NCI-H1092 treated with DMSO at 0.1 percent for 48 hours (cell line): Measurements from ENCODE around the gene MTX1.
"Not testable (repeated sequence)": the region's sequence is repeated elsewhere in the genome, so short reads cannot be mapped to it uniquely, and the experiment has no call there.

Experiments
- DNase-seq: peaks from one replicate; lab custom pipeline; 2025; lab: John Stamatoyannopoulos, UW

The MTX1 gene

GRCh38 chr1:155208541-155209311, at the start of gene MTX1:
MTX1 (plus strand) TSS chr1:155208695; CDS start chr1:155208805, 110 bp downstream.
- peak; percentile 81 for DNase-seq

- no peak for DNase-seq
Observed at GRCh38 chr1:155158991-155159390, 49.5 kb upstream of the MTX1 start.

- no peak for DNase-seq
Observed at GRCh38 chr1:155160128-155160527, 48.4 kb upstream of the MTX1 start.

GRCh38 chr1:155162631-155163030, 45.9 kb upstream of the MTX1 start:
- not testable (repeated sequence) for DNase-seq

- DNase-seq = not testable (repeated sequence)
Observed at GRCh38 chr1:155163785-155164184, 44.7 kb upstream of the MTX1 start.

GRCh38 chr1:155164625-155165024, 43.9 kb upstream of the MTX1 start:
- not testable (repeated sequence) for DNase-seq

- DNase-seq = no peak
Observed at GRCh38 chr1:155166051-155166470, 42.4 kb upstream of the MTX1 start.

GRCh38 chr1:155166471-155167165, 41.9 kb upstream of the MTX1 start:
- no peak for DNase-seq

GRCh38 chr1:155167166-155168104, 41.1 kb upstream of the MTX1 start:
- peak; percentile 89 for DNase-seq

- not testable (repeated sequence) for DNase-seq
Observed at GRCh38 chr1:155168105-155168445, 40.4 kb upstream of the MTX1 start.

- no peak for DNase-seq
Observed at GRCh38 chr1:155168456-155169210, 39.9 kb upstream of the MTX1 start.

GRCh38 chr1:155169541-155169940, 39.0 kb upstream of the MTX1 start:
- DNase-seq = no peak

- no peak for DNase-seq
Observed at GRCh38 chr1:155170101-155170785, 38.3 kb upstream of the MTX1 start.

- no peak for DNase-seq
Observed at GRCh38 chr1:155170806-155171205, 37.7 kb upstream of the MTX1 start.

- DNase-seq = no peak
Observed at GRCh38 chr1:155171836-155172731, 36.4 kb upstream of the MTX1 start.

GRCh38 chr1:155172732-155173477, 35.6 kb upstream of the MTX1 start, which contains the start of gene KRTCAP2:
KRTCAP2 (minus strand) TSS chr1:155173304; CDS start chr1:155173224, 80 bp downstream.
- peak; percentile 98 for DNase-seq

- DNase-seq = peak; percentile 77
Observed at GRCh38 chr1:155173478-155174323, 34.8 kb upstream of the MTX1 start, which contains the start of gene TRIM46. TRIM46 (plus strand) TSS chr1:155173849; CDS start chr1:155173967, 118 bp downstream.
